ENCODE data around the gene FILIP1L.
A peak's percentile ranks its signal among the peaks of the same experiment; 100 is the strongest.

FILIP1L gene

GRCh38 chr3:99891610-99892285 is 222.6 kb downstream of the FILIP1L start:
- DNase-seq (ENCODE audit: low read depth): no peak

DNA sequence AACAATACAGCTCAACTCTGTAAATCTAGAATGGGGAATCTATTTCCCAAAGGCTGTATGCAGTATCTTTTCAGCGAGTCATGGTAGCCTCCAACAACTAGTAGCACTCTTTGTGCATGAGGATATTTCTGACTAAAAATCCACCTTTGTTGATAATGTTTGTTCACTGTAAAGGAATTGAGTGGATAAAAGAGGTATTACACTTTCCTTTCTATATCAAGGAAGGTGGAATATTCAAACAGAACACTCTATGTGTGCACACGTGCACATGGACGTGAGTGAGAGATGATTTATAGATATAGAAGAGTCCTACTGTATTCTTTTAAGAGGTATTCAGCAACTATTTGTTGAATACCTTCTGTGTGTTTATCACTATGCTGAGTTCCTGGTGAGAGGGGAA is 228.4 kb downstream of the FILIP1L start:
- DNase-seq (ENCODE audit: low read depth): no peak

DNA sequence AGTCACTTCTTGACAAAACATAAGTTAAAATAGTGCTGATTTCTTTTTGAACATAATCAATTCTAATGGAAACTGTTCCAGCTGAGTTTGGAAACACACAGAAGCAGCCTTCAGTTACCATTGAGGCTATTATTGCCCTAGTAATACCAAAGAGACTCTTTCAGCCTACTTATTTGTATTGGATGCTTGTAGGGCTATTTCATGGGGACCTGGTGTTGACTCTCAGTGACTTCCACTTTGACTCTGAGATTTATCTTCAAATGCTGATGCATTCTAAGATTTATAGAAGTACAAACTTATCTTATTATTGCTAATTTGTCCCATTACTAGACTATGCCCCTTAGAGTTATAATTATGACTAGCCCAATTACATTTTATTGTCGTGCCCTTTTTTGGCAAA is 229.2 kb downstream of the FILIP1L start:
- no peak for DNase-seq (ENCODE audit: low read depth)

DNA sequence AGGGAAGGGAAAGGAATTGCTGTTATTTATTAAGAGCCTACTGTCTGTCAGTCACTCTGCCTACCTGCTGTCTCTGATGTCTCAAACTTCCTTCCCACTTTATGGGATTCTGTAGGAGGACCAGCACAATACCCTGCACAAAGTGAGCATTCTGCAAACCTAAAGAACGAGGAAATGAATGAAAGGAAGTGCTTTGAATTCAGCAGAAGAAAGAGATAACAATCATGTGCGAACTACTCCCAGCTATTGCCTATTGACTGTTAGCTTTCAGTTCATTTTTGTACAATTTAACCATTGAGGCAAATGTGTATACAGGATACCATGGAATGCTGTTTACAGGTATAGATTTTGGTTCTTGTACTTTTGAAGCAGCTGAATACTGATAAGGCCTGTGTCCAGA is 229.8 kb downstream of the FILIP1L start:
- DNase-seq (ENCODE audit: low read depth): no peak

- no peak for DNase-seq (ENCODE audit: low read depth)
Measured at GRCh38 chr3:99883693-99884092, 230.6 kb downstream of the FILIP1L start.

DNA sequence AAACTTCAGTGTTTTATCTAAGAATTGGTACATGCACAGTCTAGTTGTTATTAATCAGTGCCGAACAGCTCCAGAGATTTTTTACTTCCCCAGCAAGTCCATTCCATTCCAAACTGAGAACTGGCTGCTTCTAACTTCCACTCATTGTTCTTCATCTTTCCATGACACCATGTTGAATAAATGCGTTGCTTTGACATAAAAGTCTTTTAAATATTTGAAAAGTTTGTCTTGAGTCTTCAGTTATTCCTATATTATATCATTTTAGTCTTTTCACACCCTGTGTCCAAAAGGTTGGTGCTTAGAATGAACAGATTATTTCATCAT is 231.2 kb downstream of the FILIP1L start:
- DNase-seq (ENCODE audit: low read depth): no peak

DNA sequence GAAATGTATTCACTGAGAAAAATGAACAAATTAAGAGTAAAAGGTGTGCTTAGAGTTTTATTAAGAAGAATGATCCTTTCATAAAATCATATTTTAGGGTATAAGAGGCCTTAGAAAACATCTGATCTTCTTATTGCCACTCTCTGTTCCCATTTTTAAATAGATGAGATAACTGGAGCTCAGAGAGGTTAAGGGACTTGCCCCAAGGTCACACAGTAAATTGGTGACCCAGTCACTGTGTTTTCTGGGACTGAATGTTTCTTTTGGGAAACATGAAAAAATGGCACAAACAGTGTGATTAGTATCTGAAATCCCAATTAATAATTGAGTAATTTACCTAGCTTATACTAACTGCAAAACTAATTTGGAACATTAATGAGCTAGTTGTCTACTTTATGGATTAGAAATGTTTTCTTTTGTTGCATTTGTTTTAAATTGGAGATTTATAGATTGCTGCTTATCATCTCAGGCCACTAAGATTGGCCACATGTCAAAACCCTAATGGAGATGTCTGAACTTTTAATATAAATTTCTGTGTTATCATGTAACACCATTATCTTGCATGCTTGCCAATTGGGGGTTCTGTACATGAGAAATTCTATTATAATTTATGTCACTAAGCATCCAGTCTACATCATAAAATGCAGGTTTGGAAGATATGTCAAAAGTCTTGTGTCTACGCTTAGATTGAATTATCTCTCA is 231.7 kb downstream of the FILIP1L start:
- no peak for DNase-seq (ENCODE audit: low read depth)

- DNase-seq (ENCODE audit: low read depth): no peak
Measured at GRCh38 chr3:99881121-99881524, 233.2 kb downstream of the FILIP1L start.

DNA sequence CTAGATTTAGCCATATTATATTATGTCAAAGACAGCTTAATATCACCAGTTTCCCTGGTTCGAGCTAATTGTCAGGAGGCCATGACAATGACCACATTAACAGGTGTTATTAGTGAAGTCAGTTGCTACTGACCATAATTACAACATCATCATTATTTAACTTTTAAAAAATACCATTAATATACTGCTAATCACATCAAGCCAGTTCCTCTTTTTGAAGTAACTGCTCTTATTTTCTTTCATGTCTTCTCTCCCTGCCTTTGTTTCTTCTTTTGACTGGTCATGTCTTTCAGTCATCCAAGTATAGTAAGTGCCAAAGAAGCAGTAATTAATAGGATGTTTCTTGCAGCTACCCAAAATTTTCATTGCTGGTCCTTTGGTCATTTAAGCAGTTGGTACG is 235.0 kb downstream of the FILIP1L start:
- no peak for DNase-seq (ENCODE audit: low read depth)

DNA sequence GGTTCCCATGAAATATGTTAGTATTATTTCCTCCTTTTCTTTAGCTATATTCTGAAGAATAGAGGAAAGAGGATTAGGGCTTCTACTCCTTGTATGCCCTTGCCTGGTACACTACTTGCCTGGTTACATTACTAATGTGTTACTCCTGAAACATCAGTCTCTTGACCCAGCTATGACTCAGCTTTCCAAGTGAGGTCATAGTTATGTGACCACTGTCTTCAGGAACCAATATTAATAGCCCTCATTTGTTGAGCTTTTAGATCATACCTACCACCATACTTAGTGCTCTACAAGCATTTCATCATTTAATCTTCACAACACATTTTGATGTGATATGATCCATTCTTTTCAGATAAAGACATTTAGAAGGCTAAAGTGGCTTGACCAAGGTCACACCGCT is 236.3 kb downstream of the FILIP1L start:
- peak; percentile 59 for DNase-seq (ENCODE audit: low read depth)

DNA sequence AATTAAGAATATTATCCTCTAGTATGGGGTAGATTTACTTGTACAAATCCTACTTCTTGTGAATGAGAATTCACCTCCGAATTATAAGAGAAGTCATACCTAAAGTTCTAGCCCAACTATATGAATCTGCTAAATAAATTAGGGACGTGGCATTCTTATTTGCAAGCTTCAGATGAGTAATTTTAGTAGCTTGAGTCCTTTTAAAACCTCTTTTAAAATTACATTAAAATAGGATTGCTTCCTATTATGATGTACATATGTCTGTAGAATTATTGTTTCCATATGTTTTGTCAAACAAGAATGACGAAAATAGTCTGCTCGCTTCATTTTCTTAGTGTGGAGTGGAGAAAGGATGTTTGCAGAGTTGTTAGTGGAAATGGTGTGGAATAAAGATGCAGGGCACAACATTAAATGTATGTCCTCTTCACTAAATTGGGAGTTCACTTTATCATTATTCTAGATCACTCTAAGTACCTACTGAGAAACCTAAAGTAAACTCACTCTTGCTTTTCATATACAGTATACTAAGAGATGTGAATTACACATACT is 237.2 kb downstream of the FILIP1L start:
- no peak for DNase-seq (ENCODE audit: low read depth)

- no peak for DNase-seq (ENCODE audit: low read depth)
Measured at GRCh38 chr3:99875929-99876841, 238.1 kb downstream of the FILIP1L start.

GRCh38 chr3:99875581-99875928 is 238.7 kb downstream of the FILIP1L start:
- no peak for DNase-seq (ENCODE audit: low read depth)

GRCh38 chr3:99874237-99875002 is 239.9 kb downstream of the FILIP1L start:
- no peak for DNase-seq (ENCODE audit: low read depth)

- no peak for DNase-seq (ENCODE audit: low read depth)
Measured at GRCh38 chr3:99873269-99874102, 240.8 kb downstream of the FILIP1L start.

DNA sequence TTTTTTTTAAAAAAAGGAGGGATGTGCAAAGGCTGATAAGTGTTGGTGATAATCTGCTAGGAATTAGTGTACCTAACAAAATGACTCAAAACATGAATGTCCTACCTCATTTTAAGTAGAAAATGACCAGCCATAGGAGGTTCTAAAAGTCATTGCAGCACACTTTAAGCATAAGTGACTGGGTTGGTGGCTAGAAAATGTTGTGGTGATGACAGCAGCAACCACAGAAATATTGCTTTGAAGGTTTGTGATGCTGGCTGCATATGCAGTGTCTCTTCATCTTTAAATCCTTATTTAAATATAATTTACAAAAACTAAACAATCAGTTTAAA is 241.4 kb downstream of the FILIP1L start:
- DNase-seq (ENCODE audit: low read depth): no peak

DNA sequence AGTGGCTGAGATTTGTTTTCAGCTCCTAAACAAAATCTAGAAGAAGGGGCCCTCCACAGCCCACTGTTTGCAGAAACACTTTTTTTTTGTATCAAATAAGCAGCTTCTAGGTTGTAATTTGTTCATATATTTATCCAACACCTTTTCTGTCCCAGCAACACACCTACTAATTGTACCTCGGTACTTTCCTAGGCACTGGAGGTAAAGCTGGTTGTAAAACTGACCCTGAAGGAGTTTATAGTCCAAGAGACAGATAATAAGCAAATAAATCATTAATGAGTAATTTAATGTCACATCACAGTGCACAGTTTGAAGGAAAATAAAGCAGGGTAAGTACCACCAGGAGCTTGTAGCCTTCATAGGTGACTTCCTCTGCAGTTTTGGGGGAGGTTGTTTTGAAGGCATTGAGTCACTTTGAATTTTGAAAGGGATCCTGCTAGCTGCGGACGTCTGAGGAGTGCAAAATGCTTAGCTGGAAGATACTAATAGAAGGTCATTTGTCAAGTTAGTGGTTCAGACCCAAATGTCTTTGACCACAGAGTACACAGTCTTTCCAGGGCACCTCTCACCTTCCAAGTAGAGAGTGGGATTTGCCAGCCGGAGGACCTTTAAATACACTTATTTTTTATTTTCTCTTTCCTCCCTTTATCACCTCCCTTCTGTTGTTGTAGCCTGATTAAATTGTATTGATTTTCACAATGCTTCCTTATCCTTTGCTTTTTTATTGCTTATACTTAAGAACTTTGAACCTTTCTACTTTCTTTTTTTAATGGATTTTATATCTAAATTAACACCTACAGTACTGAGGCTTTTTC is 242.9 kb downstream of the FILIP1L start:
- no peak for DNase-seq (ENCODE audit: low read depth)

- no peak for DNase-seq (ENCODE audit: low read depth)
Measured at GRCh38 chr3:99870712-99871111, 243.6 kb downstream of the FILIP1L start.

GRCh38 chr3:99869621-99870020 is 244.7 kb downstream of the FILIP1L start:
- DNase-seq (ENCODE audit: low read depth): no peak

DNA sequence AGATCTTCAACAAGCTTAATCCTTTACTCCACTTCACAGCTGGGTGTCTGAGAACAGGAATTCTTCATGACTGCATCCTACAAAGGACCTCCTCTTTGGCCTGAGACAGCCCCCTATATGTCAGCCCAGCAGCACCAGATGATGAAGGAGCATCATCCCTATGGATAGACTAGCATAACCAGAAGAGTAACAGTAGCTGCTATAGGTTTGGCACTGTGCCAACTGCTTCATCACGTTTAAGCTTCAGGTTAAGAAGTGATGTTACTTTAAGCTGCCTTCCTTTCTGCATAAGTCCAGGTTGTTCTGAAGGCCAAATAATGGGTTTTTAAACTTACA is 246.0 kb downstream of the FILIP1L start:
- DNase-seq (ENCODE audit: low read depth): no peak

Measured in HS-27A (cell line).